ENCODE measurements around the gene RNF112. TPM values are rescaled to one million over a fixed set of nuclear protein-coding genes. Genes with fewer than 3 reads are reported as not detected.

Gene RNF112
- total and polyA plus RNA-seq, 8 donors: 0.34 to 3.0 (median 0.51) TPM

GRCh38 chr17:19369846-19370492 lies 41.1 kb upstream of the RNF112 start:
- FAIRE-seq (no peak), DNase-seq (peak in 2 of 6 donors; percentile 21 to 25), ATAC-seq (no peak)
- Histone ChIP-seq H3K9me3 (no peaks in the 10 kb centered on the region), H3K27me3 (no peaks in the 10 kb centered on the region), H3K4me3 (no peak overlapping the region), H3K36me3 (no peaks in the 10 kb centered on the region), H3K27ac (no peak overlapping the region), H3K4me1 (no peaks in the 10 kb centered on the region)
- WGBS, 2 donors: 81 to 88% methylated on average over 11 to 12 of the region's 12 CpGs
- TF ChIP-seq CTCF (IDR thresholded peaks at IDR 0.05): no peak
- intact Hi-C loops (cut with DNase I): loop anchor here in 2 of 3 donors (5.0 to 10.0 kb wide), 4 partner anchors 45 to 395 kb away; partner anchors contain the start of gene RNF112 (in 1 of the 2)

- Histone ChIP-seq H3K36me3 (no peaks in the 10 kb centered on the region), H3K4me1 (no peaks in the 10 kb centered on the region), H3K27ac (no peak overlapping the region), H3K4me3 (no peak overlapping the region), H3K9me3 (no peaks in the 10 kb centered on the region), H3K27me3 (no peaks in the 10 kb centered on the region)
- WGBS, 2 donors: 77 to 79% methylated on average over 7 of the region's 7 CpGs
- DNase-seq (peak in 2 of 6 donors; percentile 43 to 44), FAIRE-seq (no peak), ATAC-seq (peak in 3 of 4 donors; percentile 24 to 64 (median 63))
- intact Hi-C loops (cut with DNase I): no loop called here
- TF ChIP-seq CTCF (IDR thresholded peaks at IDR 0.05): no peak
Measured at GRCh38 chr17:19370493-19370960, 40.5 kb upstream of the RNF112 start.

DNA sequence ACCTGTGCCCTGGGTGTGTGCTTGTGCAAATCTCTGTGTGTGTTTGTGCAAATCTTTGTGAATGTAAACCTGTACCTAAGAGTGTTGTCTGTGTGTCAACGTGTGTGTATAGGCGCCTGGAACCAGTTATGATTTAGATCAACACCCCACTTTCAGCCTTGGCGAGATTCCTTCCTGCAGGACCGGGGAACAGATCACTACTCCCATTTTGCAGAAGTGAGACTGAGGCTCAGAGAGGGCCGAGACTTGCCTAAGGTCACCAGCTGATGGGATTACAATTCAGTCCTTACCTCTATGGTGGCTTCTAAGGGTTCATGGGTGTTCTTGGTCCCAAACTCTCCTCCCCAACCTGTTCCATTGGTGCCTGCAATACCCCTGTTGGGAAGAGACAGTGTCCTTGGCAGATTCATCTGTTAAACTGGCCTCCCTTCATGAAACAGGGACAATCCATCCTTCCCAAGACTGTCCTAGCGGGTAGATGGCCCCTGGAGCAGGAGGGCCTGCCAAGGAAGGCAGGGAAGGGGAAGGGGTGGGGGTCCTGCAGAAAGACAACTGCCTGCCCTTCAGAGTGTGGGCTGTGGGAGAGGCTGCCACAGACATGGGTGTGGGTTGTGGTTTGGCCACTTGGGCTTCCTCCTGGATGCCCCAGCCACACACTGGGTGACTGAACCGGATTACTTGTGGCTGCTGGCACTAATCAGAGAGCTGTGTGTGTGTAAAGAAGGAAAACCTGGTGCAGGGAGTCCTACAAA lies 39.6 kb upstream of the RNF112 start:
- Histone ChIP-seq H3K36me3 (no peaks in the 10 kb centered on the region), H3K27ac (no peak overlapping the region), H3K4me3 (no peak overlapping the region), H3K4me1 (no peaks in the 10 kb centered on the region), H3K9me3 (no peaks in the 10 kb centered on the region), H3K27me3 (no peaks in the 10 kb centered on the region)
- DNase-seq (peak in 1 of 6 donors; percentile 24), ATAC-seq (no peak), FAIRE-seq (no peak)
- 78 to 87% methylated on average over 7 of the region's 7 CpGs for WGBS, 2 donors
- intact Hi-C loops (cut with DNase I): no loop called here
- TF ChIP-seq CTCF (IDR thresholded peaks at IDR 0.05): no peak

DNA sequence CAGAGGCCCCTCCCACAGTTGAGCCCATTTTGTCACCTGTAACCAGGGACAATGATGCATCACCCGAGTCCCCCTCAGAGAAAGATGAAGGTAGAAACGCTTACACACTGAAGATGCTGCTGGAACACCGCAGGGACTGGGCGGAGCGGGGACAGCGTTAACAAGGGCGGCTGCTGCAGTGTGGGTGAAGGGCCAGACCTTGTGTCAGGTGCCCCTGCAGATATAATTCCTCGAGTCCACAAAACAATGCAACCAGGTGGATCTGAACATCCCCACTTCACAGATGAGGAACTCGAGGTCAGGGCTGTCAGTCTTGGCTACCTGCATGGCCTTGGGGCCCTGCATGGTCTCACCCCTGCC lies 39.0 kb upstream of the RNF112 start:
- H3K27ac ChIP-seq: no peak overlapping the region
- WGBS, 2 donors: 81 to 88% methylated on average over 9 of the region's 9 CpGs
- no peak overlapping the region for H3K4me3 ChIP-seq
- peaks cover 0 to 4% (median 3%) of the 10 kb centered on the region in 3 donors for H3K4me1 ChIP-seq
- peak in 1 of 6 donors; percentile 14 for DNase-seq
- no peak for FAIRE-seq
- no peak for ATAC-seq
- H3K36me3 ChIP-seq: no peaks in the 10 kb centered on the region
- TF ChIP-seq CTCF (IDR thresholded peaks at IDR 0.05): no peak
- no peaks in the 10 kb centered on the region for H3K9me3 ChIP-seq
- intact Hi-C loops (cut with DNase I): no loop called here
- H3K27me3 ChIP-seq: no peaks in the 10 kb centered on the region

Measured in pancreas (tissue), 10 donors.